Stimulated activated naive CD4-positive, alpha-beta T cell (primary cell): ENCODE data around the gene NHSL2.
A peak's percentile ranks its signal among the peaks of the same experiment; 100 is the strongest.

Source experiments
- DNase-seq, 6 experiments: peaks; one replicate each; lab custom pipeline; 2025; lab: John Stamatoyannopoulos, UW

Gene NHSL2

DNA sequence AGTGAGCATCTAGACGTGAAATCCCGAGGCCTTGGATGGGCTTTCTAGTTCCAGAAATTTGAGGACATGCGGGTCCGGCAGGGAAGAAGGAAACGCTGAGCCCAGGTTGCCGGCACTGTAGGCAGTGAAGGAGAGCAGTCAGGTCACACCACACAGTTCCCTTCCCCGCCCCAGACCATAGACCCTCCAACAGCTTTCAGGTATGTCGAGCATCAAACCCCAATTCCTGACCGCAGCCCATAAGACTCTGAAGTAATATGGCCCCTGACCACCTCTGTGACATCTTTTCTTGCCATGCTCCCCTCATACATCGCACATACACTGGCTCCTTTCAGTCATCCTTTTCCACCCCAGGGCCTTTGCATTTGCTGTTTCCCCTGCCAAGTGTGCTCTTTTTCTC, 198.0 kb downstream of the NHSL2 start:
- no peak for DNase-seq

DNA sequence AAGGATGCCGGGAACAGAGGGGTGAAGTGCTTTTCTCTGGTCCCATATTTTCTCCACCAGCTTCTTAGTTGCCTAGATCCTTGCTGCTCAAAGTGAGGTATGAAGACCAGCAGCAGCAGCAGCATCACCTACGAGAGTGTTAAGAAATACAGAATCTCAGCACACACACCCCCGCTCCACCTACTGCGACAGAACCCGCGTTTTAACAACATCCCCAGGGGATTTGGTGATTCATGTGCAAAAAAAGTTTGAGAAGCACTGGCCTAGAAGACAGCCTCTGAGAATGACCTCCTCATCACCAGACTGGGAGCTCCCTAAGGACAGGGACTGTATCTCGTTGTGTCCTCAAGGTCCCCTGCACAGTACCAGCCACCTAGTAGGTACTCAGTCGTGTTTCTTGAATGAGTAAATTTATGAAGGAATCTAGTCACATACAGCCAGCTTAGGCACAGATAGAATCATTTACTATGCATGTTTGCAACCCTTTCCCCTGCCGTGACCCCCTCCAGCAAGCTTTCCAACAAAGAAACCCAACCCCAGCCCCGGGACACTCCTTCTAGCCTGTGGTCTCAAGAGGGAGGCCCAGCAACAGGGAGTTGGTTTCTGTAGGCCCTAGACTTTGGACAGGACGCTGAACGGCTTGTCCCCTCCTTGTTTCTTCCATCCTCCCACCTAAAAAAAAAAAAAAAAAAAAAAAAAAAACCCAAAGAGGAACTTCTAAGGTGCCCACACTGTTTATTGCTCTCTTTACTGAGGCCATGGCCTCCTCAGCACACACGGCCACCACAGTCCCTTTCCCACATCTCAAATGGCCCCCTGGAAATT, 199.6 kb downstream of the NHSL2 start:
- no peak for DNase-seq

DNA sequence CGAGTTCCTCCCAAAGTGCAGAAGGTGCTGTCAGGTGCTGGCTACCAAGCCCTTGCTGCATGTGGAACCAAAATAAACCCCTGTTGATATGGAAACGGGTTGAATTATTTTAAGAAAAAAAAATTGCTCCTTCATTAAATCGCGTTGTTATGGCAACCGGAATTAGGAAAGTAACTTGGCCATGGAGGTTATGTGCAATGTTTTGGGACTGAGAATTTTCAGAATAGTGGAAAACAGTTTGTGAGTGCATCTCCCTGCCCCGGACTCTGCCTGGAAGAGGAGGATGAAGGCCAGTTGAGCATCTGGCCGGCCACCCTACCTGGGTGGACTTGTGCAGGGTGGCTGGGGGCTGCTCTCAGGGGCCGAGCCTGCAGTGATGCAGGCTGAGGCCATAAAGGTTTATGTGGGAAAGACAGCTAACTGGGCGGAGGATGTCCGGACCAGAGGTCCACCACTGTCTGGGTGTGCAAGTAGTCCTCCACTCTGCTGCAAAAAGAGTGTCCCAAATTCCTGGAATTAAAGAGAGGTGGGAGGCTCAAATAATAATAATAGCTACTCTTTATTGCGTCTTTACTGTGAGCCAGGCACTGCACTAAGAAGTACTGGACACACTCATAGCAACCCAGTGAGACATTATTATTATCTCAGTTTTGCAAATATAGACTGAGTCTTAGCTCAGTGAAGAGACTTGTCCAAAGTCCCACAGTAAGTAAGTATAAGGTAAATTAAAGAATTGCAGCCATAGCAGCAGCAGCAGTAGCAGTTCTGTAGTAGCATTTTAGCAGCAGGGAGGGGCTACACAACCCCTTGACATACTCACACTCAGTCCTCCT, 200.4 kb downstream of the NHSL2 start:
- DNase-seq, result no peak

DNA sequence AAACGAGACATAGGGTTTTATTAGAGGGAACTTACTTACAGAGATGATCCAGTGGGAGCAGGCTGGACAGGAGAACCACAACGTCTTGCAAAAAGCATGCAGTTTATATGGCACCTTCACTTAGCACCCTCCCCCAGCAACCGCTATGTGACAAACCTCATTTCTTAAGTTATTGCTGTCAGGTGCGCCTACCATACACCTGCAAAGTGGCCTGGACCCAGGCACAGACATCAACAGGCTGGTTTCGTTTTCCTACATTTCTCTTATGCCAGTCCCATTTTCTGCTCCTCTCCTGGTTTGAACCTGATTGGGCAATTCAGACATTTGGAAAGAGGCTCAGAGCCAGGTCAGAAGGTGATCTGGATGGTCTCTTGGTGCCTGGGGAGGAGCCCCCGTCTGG, 202.8 kb downstream of the NHSL2 start:
- DNase-seq, result no peak

DNA sequence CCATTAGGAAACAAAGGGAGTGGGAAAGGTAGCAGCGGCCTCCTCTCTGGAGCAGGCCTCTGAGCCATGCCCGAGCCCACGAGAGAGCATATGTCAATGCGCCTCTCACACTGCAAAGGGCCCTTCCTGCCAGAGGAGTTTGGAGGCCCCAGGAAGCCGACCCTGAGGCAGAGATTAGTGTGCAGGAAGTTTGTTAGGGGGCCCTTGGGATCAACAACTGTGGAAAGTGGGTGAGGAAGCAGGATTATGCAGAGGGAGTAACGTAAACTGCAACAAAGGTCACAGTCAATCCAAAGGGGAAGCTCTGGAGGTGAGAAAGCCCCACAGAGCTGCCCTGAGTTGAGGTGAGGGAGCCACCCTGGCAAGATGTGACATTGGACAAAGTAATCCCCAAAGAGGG, 203.7 kb downstream of the NHSL2 start:
- no peak for DNase-seq

DNA sequence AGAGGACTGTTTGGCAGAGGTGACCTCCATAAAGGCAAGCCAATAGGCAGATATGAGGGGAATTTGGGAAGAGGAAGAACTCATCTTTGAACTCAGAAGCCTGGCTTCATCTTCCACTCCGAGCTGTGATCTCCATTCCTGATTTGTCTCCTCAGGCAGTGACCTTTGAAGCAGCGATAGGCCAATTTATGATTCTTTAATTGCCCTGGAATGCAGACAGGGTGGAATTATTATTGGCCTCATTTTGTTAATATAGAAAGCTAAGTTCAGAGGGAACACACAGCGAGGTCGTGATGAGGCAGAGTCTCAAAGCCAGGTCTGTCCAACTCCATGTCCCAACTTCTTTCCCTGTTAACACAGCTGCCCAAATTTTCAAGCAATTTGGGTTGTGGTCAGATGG, 204.2 kb downstream of the NHSL2 start:
- no peak for DNase-seq

DNA sequence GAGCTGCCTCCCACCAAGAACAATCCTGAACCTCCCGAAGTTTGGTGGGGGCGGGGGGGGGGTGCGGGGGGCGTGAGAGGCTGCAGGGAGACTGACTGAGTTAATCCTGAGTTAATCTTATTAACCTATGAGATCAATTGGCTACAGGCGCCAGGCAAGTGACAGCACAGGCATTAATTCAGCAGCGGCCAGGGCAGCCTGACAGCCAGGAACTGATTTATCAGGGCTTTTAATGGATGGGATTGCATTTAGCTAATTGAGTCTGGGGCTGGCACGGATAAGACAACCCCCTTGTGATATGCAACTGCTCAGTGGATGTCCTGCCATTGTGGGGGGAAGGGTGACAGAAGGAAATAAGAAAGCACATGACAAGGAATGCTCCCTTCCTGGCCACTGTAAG, 204.7 kb downstream of the NHSL2 start:
- no peak for DNase-seq

DNA sequence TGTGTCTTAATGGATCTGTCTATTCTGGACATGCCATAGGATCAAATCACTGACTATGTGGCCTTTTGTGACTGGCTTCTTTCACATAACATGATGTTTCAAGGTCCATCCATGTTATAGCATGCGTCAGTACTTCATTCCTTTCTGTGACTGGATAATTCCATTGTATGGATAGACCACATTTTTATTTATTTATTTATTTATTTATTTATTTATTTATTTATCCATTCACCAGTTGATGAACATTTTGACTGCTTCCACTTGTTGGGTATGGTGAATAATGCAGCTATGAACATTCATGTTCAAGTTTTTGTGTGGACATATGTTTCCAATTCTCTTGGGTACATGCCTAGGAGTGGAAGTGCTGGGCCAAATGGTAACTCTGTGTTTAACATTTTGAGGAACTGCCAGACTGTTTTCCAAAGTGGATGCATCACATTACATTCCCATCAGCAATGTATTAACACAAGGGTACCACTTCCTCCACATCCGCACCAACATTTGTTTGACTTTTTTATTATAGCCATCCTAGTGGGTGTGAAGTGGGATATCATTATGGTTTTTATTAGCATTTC, 207.1 kb downstream of the NHSL2 start:
- no peak for DNase-seq

DNA sequence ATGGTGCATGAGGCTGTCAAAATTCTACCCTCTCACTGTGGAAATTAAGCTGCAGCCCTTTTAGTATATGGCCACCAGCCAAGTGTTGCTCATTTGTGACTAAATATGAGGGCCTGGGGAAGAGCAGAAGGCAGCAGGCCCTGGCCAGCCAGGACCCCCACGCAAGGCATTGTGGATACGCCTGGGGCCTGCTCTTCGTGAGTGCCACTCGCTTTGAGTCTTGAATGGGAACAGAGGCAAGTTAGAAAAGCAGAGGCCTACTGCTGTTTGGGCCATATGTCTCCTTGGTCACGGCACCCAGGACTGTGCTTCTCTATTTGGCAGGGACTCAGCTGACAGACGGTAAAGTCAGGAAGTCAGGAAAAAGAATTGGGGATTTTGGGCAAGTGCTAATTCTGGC, 210.2 kb downstream of the NHSL2 start:
- DNase-seq, result no peak

DNA sequence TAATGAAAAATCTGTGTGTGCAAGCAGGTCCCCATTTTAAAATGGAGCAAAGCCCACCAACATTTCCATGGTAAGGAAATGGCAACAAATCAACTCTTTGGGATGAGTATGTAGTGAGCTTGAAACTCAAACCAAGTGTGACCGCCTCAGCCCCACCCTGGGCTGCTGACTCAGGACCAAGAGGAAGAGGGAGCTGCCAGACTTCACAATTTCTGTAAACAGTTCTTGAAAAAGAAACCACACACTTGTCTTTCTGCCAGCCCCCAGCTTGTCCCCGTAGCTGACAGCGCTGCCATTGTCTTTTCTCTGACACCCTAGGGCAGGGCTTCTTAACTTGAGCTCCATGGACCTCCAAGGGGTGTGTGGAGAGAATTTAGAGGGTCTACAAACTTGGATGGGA, 210.7 kb downstream of the NHSL2 start:
- no peak for DNase-seq

DNA sequence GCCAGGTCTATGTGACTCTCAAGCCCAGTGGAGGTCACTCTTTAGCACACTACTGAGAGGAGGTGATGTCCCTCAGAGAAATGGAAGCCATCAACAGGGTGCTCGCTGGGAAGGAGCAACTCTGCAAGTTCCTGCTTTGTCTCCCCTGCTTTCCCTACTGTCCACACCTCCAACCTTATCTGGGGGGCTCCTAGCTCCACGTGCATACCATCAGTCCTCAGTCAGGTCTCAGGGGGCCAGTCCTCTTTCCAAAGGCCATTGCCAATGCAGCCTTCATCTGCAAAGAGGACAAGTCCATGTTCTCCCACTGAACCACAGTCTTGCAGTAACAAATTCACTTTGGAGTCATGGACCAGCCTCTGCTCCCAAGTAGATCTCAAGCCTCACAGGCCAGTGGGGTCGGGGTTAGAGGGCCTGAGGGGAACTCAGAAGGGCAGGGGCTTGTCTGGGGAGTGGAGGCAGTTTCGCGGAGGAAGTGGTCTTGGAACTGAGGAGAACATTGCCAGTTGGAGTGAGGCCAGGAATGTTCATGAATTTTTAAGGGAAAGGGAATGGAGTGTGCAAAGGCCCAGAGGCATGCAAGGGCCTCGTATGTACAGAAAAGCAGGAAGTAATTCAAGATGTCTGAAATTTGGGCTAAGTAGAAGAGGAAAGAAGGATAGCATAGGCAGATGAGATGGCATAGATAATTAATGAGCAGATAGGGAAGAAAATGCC, 212.1 kb downstream of the NHSL2 start:
- DNase-seq, result no peak

DNA sequence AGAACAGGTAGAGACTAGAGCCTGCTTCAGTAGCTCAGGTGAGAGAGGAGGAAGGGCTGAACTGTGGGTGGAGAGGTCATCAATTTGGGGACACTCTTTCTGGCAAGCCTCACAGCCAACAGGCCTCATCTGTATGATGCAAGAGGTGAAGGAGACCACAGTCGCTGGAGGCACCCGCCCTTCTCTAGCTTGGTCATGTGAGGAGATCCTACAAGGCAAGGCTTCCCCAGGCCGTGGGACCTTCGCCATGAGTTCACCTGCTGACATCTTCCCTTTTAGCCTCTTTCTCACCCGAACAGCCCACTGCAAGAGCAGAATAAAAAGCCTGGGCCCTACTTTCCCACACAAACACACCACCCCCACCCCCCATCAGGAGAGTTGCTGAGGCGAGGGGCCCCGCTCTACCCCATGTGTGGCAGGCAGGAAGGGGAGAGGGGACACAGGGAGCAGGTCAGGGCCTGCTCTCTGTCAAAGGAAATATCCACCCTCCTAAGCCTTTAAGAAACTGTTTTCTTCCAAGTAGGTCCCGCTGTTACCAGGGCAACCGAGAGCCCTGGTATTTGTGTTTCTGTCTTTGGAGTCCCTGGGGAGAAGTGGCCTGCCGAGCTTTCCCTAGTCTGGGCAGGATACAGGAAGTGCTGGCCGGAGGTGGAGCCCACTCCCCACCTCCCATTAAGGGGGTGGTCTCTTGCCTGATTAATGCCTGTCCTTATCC, 213.0 kb downstream of the NHSL2 start:
- no peak for DNase-seq

DNA sequence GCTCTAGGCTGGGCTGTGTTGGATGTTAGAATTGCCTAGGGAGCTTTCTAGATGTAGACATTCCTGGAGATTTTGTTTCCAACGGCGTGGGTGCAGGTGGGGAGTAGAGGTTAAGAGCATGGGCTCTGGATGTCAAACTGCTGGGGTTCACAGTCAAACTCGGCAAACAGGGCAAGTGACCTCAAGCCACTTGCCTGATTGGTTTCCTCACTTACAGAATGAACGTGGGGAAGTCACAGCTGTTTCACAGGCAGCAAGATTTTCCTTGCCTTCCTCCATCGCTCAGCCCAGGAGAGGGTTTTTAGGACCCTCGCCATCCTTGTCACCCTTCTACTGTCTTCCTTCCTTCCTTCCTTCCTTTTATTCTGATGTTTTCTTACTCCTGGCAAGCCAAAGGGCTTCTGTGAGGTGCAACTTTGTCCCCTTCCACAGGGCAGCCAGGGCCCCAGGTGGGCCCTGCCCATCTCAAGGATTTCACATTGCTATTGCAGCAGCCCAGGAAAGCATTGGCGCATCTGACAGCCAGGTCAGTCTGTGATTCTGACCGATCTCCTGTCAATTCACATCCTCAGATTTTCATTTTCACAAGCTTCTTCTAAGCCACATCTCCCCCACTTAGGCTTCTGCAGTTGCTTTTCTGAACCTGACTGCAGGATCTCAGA, 214.0 kb downstream of the NHSL2 start:
- no peak for DNase-seq

DNA sequence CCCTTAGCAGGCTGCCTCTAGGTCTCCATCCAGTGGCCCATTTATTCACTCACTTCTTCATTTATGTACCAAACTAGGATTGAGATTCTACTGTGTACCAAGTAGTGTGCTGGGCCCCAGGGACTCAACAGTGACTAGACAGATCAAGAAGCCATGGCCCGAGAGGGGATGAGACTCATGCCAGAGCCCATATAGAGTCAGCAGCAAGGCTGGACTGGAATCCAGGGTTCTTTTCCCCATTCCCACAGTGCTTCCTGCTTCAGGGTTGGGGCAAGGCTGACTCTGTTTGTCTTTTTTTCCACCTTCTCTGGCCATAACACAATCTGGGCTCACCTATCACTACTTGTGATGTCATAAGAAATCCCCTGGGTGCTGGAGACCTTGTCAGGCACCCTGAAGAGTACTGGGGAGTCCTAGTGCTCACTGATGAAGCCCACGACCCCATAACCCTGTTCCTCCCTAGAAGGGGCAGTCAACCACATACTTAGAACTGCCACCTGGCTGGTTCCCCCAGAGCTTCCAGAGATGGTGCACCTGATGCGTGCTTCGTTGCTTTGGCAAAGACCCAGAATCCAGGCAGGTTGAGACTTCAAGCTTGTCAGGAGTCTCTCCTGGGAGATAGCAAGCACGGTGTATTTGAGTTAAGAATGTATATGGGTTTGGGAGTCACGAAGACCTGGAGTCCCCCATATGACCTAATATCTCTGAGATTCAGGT, 214.8 kb downstream of the NHSL2 start:
- no peak for DNase-seq

DNA sequence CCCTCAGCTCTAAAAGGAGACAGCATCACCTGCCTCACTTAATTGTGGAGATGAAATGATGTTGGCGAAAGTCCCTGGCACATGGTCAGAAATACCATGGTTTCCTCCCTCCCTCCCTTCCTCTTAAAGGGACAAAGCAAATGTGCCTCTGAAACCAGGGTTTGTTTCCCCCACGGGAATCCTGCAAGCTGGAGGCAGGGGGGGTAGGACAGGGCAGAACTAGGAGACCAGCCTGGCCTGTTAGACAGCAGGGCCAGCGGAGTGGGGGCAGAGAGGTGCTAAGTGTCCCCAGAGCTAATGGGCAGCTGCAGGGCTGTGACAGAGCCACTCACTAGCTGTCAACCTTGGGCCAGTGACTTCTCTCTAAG, 215.4 kb downstream of the NHSL2 start:
- no peak for DNase-seq

DNA sequence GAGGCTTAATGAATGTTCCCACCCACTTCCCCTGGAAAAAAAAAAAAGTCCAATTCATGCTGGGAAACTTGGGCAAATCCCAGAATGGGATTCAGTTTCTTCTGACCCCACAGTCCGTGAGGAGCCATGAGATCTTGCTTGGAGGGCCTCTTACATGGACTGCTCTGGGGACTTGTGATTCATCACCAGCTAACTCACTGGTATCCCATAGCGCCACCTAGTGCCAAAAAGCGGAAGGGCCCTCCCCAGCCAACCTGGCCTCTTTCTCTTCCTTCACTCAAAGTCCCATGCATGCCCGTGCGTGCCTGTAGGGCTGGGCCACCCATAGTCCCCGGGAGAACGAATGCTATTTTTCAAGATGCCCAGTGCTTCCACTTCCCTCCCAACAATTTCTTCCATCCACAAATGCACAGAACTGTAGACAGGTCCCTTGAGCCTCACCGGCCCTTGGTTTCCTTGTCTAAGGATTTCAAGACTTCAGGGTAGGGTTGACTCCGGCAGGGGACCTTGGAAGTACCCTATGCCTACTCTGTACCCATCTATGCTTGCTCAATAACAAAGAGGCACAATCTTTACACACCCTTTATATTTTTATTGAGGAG, 216.0 kb downstream of the NHSL2 start:
- peak; percentile 30 to 83 (median 64) for DNase-seq

DNA sequence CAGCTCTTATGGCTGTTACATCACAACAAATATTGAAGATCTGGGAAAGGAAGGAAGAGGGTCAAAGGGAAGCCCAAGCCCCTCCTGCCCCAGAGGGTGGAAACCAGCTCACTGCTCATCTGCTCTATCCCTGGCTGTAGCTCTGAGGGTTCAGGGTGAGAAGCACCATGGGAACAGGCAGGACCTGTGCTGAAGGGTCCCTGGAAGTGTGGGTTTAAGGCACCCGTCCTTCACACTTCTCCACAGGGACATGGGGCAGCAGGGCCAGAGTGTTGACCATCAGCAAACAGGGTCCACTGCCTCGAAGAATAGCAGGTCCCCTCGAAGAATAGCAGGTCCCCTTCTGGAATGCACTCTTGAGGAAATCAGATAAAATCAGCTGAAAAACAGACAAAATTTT, 216.7 kb downstream of the NHSL2 start:
- DNase-seq, result no peak

DNA sequence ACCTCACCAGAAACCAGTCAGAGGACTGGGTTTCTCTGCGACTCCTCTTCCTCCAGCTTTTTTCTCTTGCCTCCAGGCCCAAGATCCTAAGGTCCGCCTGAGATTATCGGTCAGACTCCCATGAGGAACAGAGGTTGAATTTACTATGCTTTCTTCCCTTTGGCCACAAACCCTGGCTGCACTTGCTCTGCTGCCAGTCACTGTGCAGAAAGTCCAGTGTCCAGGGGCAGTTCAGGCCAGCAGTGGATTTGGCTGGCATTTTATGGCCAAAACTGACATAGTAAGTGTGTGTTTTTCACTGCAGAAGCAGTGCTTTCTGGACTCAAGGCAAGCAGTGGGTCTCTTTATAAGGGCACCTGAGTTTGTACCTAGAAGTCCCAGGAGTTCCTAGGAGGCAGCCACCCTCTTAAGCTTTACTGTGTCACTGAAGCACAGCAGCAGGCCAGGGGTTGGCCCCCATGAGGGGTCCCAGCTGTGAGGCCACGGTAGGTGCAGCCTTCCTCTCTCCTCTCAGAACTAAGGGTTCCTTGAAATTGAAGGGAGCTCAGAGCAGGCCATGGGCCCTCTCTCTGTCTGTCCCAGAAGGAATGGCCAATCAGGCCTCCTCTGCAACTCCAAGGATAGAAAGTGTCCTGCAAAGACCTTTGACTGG, 217.7 kb downstream of the NHSL2 start:
- DNase-seq, result no peak

DNA sequence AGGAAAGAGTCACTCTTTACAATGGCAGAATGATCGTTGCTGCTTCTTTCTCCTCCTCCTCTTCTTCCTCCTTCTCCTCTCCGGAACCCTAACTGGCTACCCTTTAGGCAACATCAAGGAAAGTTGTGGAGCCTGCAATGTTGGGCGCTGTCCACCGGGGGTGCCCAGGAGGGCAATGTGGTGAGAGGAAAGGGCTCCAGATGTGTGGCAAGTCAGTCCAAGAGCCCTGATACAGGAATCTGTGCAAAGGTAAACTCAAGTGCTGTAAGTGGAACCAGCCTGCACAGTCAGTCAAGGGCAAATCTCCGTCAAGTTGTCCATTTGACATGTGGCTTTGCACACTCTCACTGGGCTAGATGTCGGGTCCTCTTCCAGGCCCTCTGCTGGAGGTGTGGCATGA, 218.2 kb downstream of the NHSL2 start:
- DNase-seq, result peak in 2 of 6 experiments; percentile 14 to 16

DNA sequence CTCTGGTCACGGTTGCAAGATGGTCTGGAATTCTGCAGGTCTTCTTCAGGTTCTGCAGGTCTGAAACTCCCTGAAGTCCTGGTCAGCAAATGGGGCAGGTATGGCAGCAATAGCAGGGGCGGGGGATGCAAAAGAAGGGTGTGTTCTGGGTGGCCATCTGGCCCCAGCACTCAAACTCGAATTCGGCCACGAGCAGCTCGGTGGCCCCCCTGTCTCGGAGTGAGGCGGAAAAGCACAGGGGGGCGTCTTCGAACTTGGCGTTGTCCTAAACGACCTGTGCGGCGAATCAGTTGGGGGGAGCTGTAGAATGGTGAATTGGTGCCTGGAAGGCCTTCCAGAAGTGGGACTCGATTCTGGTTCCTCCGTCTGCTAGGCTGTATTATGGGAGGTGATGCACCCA, 219.0 kb downstream of the NHSL2 start:
- no peak for DNase-seq
